Chondrocyte (in vitro differentiated cells): ENCODE results near the gene EIF4G3. TPM values are rescaled to one million over a fixed set of nuclear protein-coding genes. Genes with fewer than 3 reads are reported as not detected.
"Not testable (repeated sequence)": the region's sequence is repeated elsewhere in the genome, so short reads cannot be mapped to it uniquely, and the experiment has no call there.

ENCODE experiments used
- DNase-seq: peaks from one replicate; pipeline ENCODE4 v3.0.0; 2021; ENCODE audit warnings: mixed read lengths, low spot score
- H3K27ac Mint-ChIP-seq: one replicate; pipeline ENCODE4 v1.8.0; 2021; ENCODE audit warnings: mild to moderate bottlenecking, moderate library complexity, mixed read lengths; ENCODE audit not compliant: unreplicated experiment
- H3K27me3 Mint-ChIP-seq: 2 replicates; pipeline ENCODE4 v1.8.0; 2021; ENCODE audit warnings: low read depth, mixed read lengths
- H3K36me3 Mint-ChIP-seq: 2 replicates; pipeline ENCODE4 v1.8.0; 2021; ENCODE audit warnings: low read depth, mixed read lengths
- H3K4me1 Mint-ChIP-seq: 2 replicates; pipeline ENCODE4 v1.8.0; 2021; ENCODE audit warnings: low read depth, mild to moderate bottlenecking, mixed read lengths
- H3K4me3 Mint-ChIP-seq: one replicate; pipeline ENCODE4 v1.8.0; 2021; ENCODE audit warnings: mild to moderate bottlenecking, moderate library complexity, mixed read lengths; ENCODE audit not compliant: unreplicated experiment
- H3K9me3 Mint-ChIP-seq: 2 replicates; pipeline ENCODE4 v1.8.0; 2021; ENCODE audit warnings: low read depth, mixed read lengths
- CTCF ChIP-seq: fragments of 200-600 bp; sonication (generic); IDR thresholded peaks from 2 replicates; pipeline ENCODE4 v1.5.0; 2021; ENCODE audit warnings: antibody characterized with exemption, mild to moderate bottlenecking, moderate library complexity
- total RNA-seq: library from RNA; stranded (reverse); gene quantifications from 3 replicates; pipeline ENCODE4 v1.2.1, GENCODE V29; 2021

The EIF4G3 gene
- total RNA-seq, 1 donor from 2014 or later: 56.6 TPM

- H3K27me3 Mint-ChIP-seq: no peaks in the 10 kb centered on the region
- no peak overlapping the region for H3K27ac Mint-ChIP-seq
- H3K4me3 Mint-ChIP-seq: no peak overlapping the region
- no peak for TF ChIP-seq CTCF
- DNase-seq: no peak
- peaks cover 33% of the 10 kb centered on the region for H3K4me1 Mint-ChIP-seq
- H3K36me3 Mint-ChIP-seq: no peaks in the 10 kb centered on the region
- no peaks in the 10 kb centered on the region for H3K9me3 Mint-ChIP-seq
Measured at GRCh38 chr1:21028520-21029145, 148.1 kb downstream of the EIF4G3 start.

- no peak for DNase-seq
- Mint-ChIP-seq H3K27ac (no peak overlapping the region), H3K36me3 (no peaks in the 10 kb centered on the region), H3K27me3 (no peaks in the 10 kb centered on the region), H3K9me3 (no peaks in the 10 kb centered on the region), H3K4me3 (no peak overlapping the region), H3K4me1 (peaks cover 27% of the 10 kb centered on the region)
- no peak for TF ChIP-seq CTCF
Measured at GRCh38 chr1:21027805-21028204, 148.9 kb downstream of the EIF4G3 start.

GRCh38 chr1:21024918-21025317 lies 151.8 kb downstream of the EIF4G3 start:
- Mint-ChIP-seq H3K27me3 (no peaks in the 10 kb centered on the region), H3K36me3 (no peaks in the 10 kb centered on the region), H3K4me3 (no peak overlapping the region), H3K27ac (no peak overlapping the region), H3K4me1 (peaks cover 30% of the 10 kb centered on the region), H3K9me3 (no peaks in the 10 kb centered on the region)
- TF ChIP-seq CTCF: no peak
- no peak for DNase-seq

GRCh38 chr1:21024136-21024896 lies 152.4 kb downstream of the EIF4G3 start:
- not testable (repeated sequence) for H3K4me3 Mint-ChIP-seq, H3K9me3 Mint-ChIP-seq, H3K36me3 Mint-ChIP-seq, DNase-seq, H3K27ac Mint-ChIP-seq, H3K27me3 Mint-ChIP-seq
- H3K4me1 Mint-ChIP-seq: peaks cover 32% of the 10 kb centered on the region

- Mint-ChIP-seq H3K4me3 (peak overlapping the region; percentile 31), H3K4me1 (peaks cover 38% of the 10 kb centered on the region), H3K36me3 (no peaks in the 10 kb centered on the region), H3K27me3 (no peaks in the 10 kb centered on the region), H3K27ac (peak overlapping the region; percentile 99), H3K9me3 (no peaks in the 10 kb centered on the region)
- no peak for DNase-seq
- TF ChIP-seq CTCF: no peak
Measured at GRCh38 chr1:21022279-21023040, 154.2 kb downstream of the EIF4G3 start.
